Caco-2 (cell line): ENCODE measurements around the gene FGD1. TPM values are rescaled to one million over a fixed set of nuclear protein-coding genes. Genes with fewer than 3 reads are reported as not detected.

ENCODE experiments used
- BruUV-seq: library from RNA; stranded (reverse); fragments of 400-500 nt; replicated peaks from 2 replicates; lab custom pipeline; 2021; lab: Mats Ljungman, UMichigan
- CTCF ChIA-PET: fragments of 300-600 bp; sonication (Branson Sonifier 250); formaldehyde crosslinking; loops from one replicate; lab custom pipeline; 2022; ENCODE audit warnings: antibody characterized with exemption; lab: Charles Lee
- POLR2A ChIA-PET: fragments of 300-600 bp; sonication (Branson Sonifier 250); formaldehyde crosslinking; loops from one replicate; lab custom pipeline; 2022; ENCODE audit warnings: antibody characterized with exemption; lab: Charles Lee
- DNase-seq, 2 experiments: peaks; one replicate each; pipeline versions ENCODE4 v3.0.0 to v3.0.0-alpha.2; 2020 to 2022
- H3K27me3 ChIP-seq: replicated peaks from 2 replicates; pipeline ENCODE4 v1.6.0; 2011; ENCODE audit warnings: low read length; ENCODE audit not compliant: control insufficient read depth, insufficient read depth
- H3K36me3 ChIP-seq: 2 replicates; pipeline ENCODE4 v1.5.1; 2011; ENCODE audit warnings: low read length; ENCODE audit not compliant: control insufficient read depth, insufficient read depth
- H3K4me1 ChIP-seq: fragments of 250-450 bp; sonication (Bioruptor Pico); 2 replicates; pipeline ENCODE4 v1.5.1; 2020; ENCODE audit warnings: mild to moderate bottlenecking
- H3K4me3 ChIP-seq: 2 replicates; pipeline ENCODE4 v1.5.1; 2011; ENCODE audit warnings: low read depth, mild to moderate bottlenecking, control low read depth, low read length
- H3K9me3 ChIP-seq: fragments of 250-450 bp; sonication (Bioruptor Pico); 2 replicates; pipeline ENCODE4 v1.5.1; 2020; ENCODE audit warnings: mild to moderate bottlenecking, moderate library complexity
- H3K27ac Mint-ChIP-seq: one replicate; pipeline ENCODE4 v1.8.0; 2022; ENCODE audit warnings: mixed read lengths; ENCODE audit not compliant: unreplicated experiment
- H3K27me3 Mint-ChIP-seq: one replicate; pipeline ENCODE4 v1.8.0; 2022; ENCODE audit warnings: mixed read lengths; ENCODE audit not compliant: insufficient read depth, unreplicated experiment
- H3K36me3 Mint-ChIP-seq: one replicate; pipeline ENCODE4 v1.8.0; 2022; ENCODE audit warnings: mild to moderate bottlenecking, mixed read lengths; ENCODE audit not compliant: insufficient read depth, unreplicated experiment
- H3K4me1 Mint-ChIP-seq: one replicate; pipeline ENCODE4 v1.8.0; 2022; ENCODE audit warnings: low read depth, mixed read lengths; ENCODE audit not compliant: unreplicated experiment
- H3K4me3 Mint-ChIP-seq: one replicate; pipeline ENCODE4 v1.8.0; 2022; ENCODE audit warnings: mild to moderate bottlenecking, moderate library complexity, mixed read lengths; ENCODE audit not compliant: unreplicated experiment
- H3K9me3 Mint-ChIP-seq: one replicate; pipeline ENCODE4 v1.8.0; 2022; ENCODE audit warnings: mixed read lengths; ENCODE audit not compliant: unreplicated experiment
- intact Hi-C: fragments of 100-400 bp; cut with micrococcal nuclease; formaldehyde crosslinking; loops from one replicate; pipeline ENCODE4 v1.10.0; 2022; ENCODE audit not compliant: unreplicated experiment
- total RNA-seq: library from RNA; stranded (reverse); gene quantifications from 2 replicates; pipeline ENCODE4 v1.2.3, GENCODE V29; 2022
- TF ChIP-seq, protein P1 (sequence below), 2 experiments: fragments of 200-600 bp in 1 of 2; IDR thresholded peaks; 1 replicate in 1 of 2; 2 replicates in 1 of 2; pipeline versions ENCODE4 v1.5.1 to v1.8.0; 2011 to 2022; ENCODE audit warnings: antibody characterized with exemption in 1 of 2, control low read depth in 1 of 2, inconsistent platforms in 1 of 2, low read depth in 1 of 2, low read length in 1 of 2, mild to moderate bottlenecking in 1 of 2, moderate library complexity in 1 of 2; ENCODE audit not compliant: insufficient read depth in 1 of 2, severe bottlenecking in 1 of 2, unreplicated experiment in 1 of 2

The FGD1 gene
- total RNA-seq, 1 experiment from 2014 or later, result 4.2 TPM

DNA sequence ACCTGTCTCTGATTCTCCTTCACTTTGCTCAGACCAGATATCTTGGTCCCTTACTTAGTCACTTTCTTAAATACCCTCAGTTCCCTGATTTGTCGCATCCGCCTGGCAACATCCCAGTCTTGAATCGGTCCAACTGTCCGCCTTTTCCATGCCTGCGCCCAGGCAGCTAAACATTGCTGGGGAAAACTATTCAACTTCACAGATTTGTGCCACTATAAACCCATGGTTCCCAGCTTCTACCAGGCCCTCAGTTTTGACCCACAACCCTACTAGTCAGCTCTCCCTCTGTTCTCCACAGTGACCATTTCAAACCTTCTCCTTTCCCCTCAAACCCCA lies 451 bp upstream of the FGD1 start:
- TF ChIP-seq, protein P1, sequence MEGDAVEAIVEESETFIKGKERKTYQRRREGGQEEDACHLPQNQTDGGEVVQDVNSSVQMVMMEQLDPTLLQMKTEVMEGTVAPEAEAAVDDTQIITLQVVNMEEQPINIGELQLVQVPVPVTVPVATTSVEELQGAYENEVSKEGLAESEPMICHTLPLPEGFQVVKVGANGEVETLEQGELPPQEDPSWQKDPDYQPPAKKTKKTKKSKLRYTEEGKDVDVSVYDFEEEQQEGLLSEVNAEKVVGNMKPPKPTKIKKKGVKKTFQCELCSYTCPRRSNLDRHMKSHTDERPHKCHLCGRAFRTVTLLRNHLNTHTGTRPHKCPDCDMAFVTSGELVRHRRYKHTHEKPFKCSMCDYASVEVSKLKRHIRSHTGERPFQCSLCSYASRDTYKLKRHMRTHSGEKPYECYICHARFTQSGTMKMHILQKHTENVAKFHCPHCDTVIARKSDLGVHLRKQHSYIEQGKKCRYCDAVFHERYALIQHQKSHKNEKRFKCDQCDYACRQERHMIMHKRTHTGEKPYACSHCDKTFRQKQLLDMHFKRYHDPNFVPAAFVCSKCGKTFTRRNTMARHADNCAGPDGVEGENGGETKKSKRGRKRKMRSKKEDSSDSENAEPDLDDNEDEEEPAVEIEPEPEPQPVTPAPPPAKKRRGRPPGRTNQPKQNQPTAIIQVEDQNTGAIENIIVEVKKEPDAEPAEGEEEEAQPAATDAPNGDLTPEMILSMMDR (IDR thresholded peaks at IDR 0.05; ENCODE audit: insufficient read depth in 1 of 2, low read depth in 1 of 2, low read length in 1 of 2, severe bottlenecking in 1 of 2, unreplicated experiment in 1 of 2), result no peak
- Histone ChIP-seq H3K4me1 (no peaks in the 10 kb centered on the region), H3K4me3 (peak overlapping the region; percentile 52), H3K36me3 (no peaks in the 10 kb centered on the region), H3K9me3 (no peaks in the 10 kb centered on the region), H3K27me3 (no peaks in the 10 kb centered on the region)
- intact Hi-C loops, result no loop called here
- no peak for DNase-seq
- Mint-ChIP-seq H3K27me3 (peaks cover 5% of the 10 kb centered on the region), H3K9me3 (no peaks in the 10 kb centered on the region), H3K36me3 (no peaks in the 10 kb centered on the region), H3K27ac (peak overlapping the region; percentile 16), H3K4me3 (peak overlapping the region; percentile 76), H3K4me1 (peaks cover 13% of the 10 kb centered on the region)
- CTCF ChIA-PET, result no interaction called here
- POLR2A ChIA-PET, result no interaction called here
- no TSS peak for BruUV-seq

DNA sequence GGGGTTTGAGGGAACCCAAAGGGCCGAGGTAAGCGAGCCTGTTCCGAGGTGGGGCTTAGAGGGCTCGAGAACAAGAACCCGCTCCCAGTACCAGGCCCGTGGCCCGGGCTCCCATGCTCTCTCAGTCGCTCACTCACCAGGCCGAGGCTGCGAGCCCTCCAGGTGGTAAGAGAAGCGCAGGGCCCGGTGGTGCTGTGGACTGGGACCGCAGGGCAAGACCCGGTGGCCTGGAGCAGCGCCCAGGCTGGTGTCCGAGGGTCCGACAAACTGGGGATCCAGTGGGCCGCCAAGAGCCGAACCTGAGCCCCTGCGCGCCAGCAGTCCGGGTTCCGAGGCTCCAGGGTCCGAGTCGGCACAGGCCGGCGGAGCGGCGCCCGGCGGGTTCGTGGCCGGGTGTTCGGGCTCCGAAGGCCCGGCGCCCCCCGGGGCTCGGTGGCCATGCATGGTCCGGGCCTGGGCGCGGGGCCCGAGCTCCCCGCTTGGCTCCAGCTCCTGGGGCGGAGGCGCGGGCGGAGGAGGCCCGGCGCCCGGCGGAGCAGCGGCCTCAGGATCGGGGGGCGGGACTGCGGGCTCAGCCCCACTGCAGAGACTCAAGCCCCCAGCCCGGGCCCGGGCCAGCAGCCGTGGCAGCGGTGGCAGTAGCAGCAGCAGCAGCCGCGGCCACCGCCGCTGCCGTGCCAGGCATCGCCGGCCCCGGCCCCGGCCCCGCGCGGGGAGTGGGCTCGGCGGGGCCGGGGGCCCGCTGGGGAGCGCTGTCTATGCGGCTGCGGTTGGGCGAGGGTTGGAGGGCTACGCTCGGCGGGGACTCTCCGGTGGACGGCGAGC lies 833 bp downstream of the FGD1 start:
- ChIA-PET CTCF (no interaction called here), POLR2A (interaction anchor here (0.5 kb wide), 1 partner anchor 404 kb away, joined by 3 read pairs; no protein-coding TSS in a partner anchor)
- peaks cover 5% of the 10 kb centered on the region for H3K27me3 Mint-ChIP-seq
- Histone ChIP-seq H3K27me3 (no peaks in the 10 kb centered on the region), H3K9me3 (no peaks in the 10 kb centered on the region), H3K4me1 (no peaks in the 10 kb centered on the region), H3K36me3 (no peaks in the 10 kb centered on the region), H3K4me3 (peak overlapping the region; percentile 52)
- peak in 1 of 2 experiments; percentile 4 for DNase-seq
- H3K27ac Mint-ChIP-seq, result no peak overlapping the region
- H3K36me3 Mint-ChIP-seq, result no peaks in the 10 kb centered on the region
- H3K4me1 Mint-ChIP-seq, result peaks cover 13% of the 10 kb centered on the region
- H3K9me3 Mint-ChIP-seq, result no peaks in the 10 kb centered on the region
- TF ChIP-seq, protein P1 (IDR thresholded peaks at IDR 0.05; ENCODE audit: insufficient read depth in 1 of 2, low read depth in 1 of 2, low read length in 1 of 2, severe bottlenecking in 1 of 2, unreplicated experiment in 1 of 2), result no peak
- intact Hi-C loops, result no loop called here
- H3K4me3 Mint-ChIP-seq, result peak overlapping the region; percentile 76
- BruUV-seq, result no TSS peak

DNA sequence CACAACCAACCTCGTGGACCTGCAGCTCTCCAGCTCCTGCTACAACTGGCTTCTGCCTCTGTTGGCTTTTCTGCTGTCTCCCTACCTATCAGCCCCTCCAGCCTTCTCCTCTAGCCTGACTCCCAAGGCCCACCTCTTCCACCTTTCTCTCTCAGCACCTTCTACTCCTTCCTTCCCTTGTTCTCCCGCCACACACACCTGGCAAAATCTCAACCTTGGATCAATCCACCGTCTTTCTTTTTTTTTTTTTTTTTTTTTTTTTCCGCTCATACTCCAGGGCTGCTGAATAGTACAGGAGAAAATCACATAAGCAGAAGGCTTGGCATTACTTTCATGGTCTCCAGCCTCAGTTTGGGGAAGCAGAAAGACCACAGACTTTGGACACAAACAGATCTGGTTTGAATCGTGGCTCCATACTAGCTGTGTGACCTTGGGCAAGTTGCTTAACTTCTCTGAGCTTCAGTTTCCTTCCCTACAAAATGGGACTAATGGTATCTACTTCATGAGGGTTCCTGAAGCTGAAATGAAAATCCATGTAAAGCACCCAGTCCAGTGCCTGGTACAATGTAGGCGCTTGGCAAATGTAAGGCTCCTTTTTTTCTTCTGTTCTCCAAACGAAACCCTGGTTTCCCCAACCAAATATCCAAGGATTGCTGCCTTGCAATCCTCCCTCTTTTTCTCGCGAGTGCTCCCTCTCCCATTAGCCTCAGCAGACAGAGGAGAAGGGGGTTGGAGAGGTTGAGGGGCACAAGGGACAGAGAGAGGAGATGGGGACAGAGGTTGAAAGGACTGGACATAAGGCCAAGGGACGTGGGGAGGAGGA lies 1.7 kb downstream of the FGD1 start:
- no peaks in the 10 kb centered on the region for H3K27me3 ChIP-seq
- peak overlapping the region; percentile 52 for H3K4me3 ChIP-seq
- CTCF ChIA-PET, result no interaction called here
- intact Hi-C loops, result no loop called here
- POLR2A ChIA-PET, result no interaction called here
- TF ChIP-seq, protein P1 (IDR thresholded peaks at IDR 0.05; ENCODE audit: insufficient read depth in 1 of 2, low read depth in 1 of 2, low read length in 1 of 2, severe bottlenecking in 1 of 2, unreplicated experiment in 1 of 2), result no peak
- DNase-seq, result no peak
- no peaks in the 10 kb centered on the region for H3K36me3 Mint-ChIP-seq
- H3K36me3 ChIP-seq, result no peaks in the 10 kb centered on the region
- H3K27ac Mint-ChIP-seq, result no peak overlapping the region
- TSS peak; percentile 40 for BruUV-seq
- peak overlapping the region; percentile 74 for H3K4me3 Mint-ChIP-seq
- H3K9me3 Mint-ChIP-seq, result no peaks in the 10 kb centered on the region
- peaks cover 5% of the 10 kb centered on the region for H3K27me3 Mint-ChIP-seq
- H3K9me3 ChIP-seq, result no peaks in the 10 kb centered on the region
- peaks cover 13% of the 10 kb centered on the region for H3K4me1 Mint-ChIP-seq
- no peaks in the 10 kb centered on the region for H3K4me1 ChIP-seq
